ENCODE data around the gene PARVA.

The PARVA gene

GRCh38 chr11:12539572-12539971, 162.2 kb downstream of the PARVA start:
- DNase-seq (ENCODE audit: low read depth) = peak; percentile 87
- H3K4me3 ChIP-seq (ENCODE audit: low read depth, low read length) = no peak overlapping the region

GRCh38 chr11:12540075-12540680, 162.8 kb downstream of the PARVA start:
- DNase-seq (ENCODE audit: low read depth) = peak; percentile 59
- no peak for TF ChIP-seq CTCF (conservative IDR thresholded peaks at IDR 0.05; ENCODE audit: low read depth, low read length)
- no peak overlapping the region for H3K4me3 ChIP-seq (ENCODE audit: low read depth, low read length)

More at GRCh38 chr11:12539572-12539971, 162.2 kb downstream of the PARVA start:
- no peak for TF ChIP-seq CTCF (conservative IDR thresholded peaks at IDR 0.05; ENCODE audit: low read depth, low read length)

- DNase-seq (ENCODE audit: low read depth) = peak; percentile 83
- peak; percentile 55 for TF ChIP-seq CTCF (conservative IDR thresholded peaks at IDR 0.05; ENCODE audit: low read depth, low read length)
- H3K4me3 ChIP-seq (ENCODE audit: low read depth, low read length) = no peak overlapping the region
Measured at GRCh38 chr11:12540913-12541582, 163.7 kb downstream of the PARVA start.

GRCh38 chr11:12541583-12542151, 164.3 kb downstream of the PARVA start:
- no peak for DNase-seq (ENCODE audit: low read depth)
- H3K4me3 ChIP-seq (ENCODE audit: low read depth, low read length) = no peak overlapping the region
- TF ChIP-seq CTCF (conservative IDR thresholded peaks at IDR 0.05; ENCODE audit: low read depth, low read length) = no peak

GRCh38 chr11:12542186-12542935, 165.0 kb downstream of the PARVA start:
- H3K4me3 ChIP-seq (ENCODE audit: low read depth, low read length) = no peak overlapping the region
- DNase-seq (ENCODE audit: low read depth) = no peak
- TF ChIP-seq CTCF (conservative IDR thresholded peaks at IDR 0.05; ENCODE audit: low read depth, low read length) = no peak

- no peak overlapping the region for H3K4me3 ChIP-seq (ENCODE audit: low read depth, low read length)
- DNase-seq (ENCODE audit: low read depth) = no peak
- no peak for TF ChIP-seq CTCF (conservative IDR thresholded peaks at IDR 0.05; ENCODE audit: low read depth, low read length)
Measured at GRCh38 chr11:12543596-12544415, 166.4 kb downstream of the PARVA start.
